HG02981 (cell line): ENCODE data around the gene SPTAN1.
A peak's percentile ranks its signal among the peaks of the same experiment; 100 is the strongest.
"Not testable (repeated sequence)": the region's sequence is repeated elsewhere in the genome, so short reads cannot be mapped to it uniquely, and the experiment has no call there.

Experiments used
- ATAC-seq: cut with Tn5 transposase; IDR thresholded peaks from one replicate; pipeline ENCODE4 v1.9.1; 2021; ENCODE audit warnings: mild to moderate bottlenecking, moderate library complexity; ENCODE audit not compliant: unreplicated experiment

SPTAN1 gene

DNA sequence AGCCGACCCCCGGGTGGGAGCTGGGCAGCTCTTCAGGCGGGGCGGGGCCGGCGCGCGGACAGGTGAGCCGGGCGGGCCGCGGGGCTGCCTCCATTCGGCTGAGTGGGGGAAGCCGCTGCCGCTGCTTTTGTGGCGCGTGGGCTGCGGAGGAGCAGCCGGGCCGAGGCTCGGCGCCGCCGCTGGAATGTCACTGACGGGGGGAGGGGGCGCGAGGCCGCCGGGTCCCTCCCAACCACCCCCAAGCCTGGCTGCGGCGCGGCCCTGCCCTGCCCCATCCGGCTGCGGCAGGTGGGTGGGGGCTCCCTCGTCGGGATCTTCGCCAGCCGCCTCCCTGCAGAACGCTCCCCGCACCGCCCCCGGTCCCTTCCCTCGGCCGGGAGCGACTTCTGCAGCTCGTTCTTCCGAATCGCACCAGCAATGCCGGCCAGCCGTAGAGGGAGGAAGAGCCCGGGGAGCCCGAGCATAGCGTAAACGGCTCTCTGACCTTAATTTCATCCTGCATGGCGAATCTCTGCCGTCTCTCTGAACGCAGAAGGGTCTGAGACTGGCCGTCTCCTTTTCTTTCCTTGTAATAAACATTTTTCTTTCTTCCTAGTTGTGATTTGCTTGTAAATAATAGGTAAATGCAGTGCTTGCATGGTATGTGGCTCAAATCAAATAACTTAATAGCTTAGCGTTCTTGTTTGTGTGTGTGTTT is 505 bp downstream of the SPTAN1 start:
- peak; percentile 36 for ATAC-seq

DNA sequence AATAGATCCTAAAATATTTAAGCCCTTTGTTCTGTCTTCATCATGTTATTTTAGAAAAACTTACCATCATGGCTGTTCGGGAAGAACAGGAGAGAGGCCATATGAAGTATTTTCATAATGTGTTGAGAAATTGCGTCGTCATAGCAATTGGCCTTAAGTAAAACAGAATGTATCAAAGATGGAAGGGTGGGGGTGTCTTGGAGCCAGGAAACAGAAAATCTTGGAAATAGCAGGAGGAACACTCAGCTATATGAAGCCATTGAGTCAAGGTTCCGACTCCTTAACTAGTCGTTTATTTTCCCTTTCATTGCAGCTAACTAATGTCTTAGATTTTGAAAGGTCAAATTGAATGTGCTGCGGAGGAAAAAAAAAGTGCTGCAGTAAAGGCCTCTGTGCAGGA is 1.3 kb downstream of the SPTAN1 start:
- no peak for ATAC-seq

DNA sequence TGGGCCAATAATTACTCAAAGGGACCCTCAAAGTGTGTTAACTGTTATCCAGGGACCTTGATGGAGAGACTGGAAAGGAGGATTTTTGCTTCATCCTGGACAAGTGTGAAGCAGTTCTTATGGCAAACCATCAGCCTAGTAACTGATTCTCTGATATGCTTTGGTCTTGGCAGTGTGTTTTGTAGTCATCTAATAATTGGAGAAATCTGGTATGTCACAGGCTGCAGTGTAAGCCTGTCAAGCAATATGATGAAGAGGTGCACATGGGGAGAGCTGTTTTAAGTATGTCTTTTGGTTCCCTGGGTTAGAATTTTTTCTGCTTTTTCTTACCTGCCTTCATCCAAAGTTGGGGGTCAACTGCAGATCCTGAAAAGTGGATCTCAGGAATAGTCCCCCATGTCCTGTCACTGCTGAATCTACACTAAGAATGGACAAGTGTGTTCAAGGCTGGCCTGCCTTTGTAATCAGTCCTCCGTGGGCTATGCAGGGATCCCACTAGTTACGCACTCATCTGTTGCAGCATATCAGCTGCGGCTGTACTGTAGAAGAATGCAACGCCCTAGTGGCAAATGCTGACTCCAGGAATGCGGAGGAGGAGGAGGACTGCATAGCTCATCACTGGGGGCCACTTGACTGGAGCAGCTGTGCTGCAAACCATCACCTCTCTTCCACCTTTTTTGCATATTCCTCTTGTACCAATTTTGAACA is 1.9 kb downstream of the SPTAN1 start:
- no peak for ATAC-seq

DNA sequence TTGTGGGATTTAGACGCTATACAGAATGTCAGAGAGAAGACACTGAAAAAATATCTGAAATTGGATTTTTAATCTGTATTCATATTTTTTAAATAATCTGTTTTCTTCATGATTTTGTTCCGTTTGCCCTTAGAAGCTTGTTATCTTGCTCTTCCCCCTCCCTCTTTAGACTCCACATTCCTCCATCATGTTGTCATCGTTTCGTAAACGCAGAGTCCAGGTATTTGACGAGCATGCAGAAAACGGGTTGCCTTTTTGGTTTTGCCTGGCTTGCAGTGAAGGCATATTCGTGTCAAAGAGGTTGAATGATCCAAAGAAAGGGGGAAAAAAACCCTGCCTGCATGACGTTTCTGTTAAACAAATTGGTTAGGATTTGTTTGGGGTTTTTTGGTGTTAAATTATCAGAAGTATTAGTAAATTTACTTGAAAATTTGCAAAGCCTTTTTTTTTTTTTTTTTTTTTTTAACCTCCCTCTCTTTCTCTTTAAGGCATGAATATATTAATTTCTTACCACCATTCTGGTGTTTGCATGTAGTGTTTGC is 2.9 kb downstream of the SPTAN1 start:
- ATAC-seq, result no peak

DNA sequence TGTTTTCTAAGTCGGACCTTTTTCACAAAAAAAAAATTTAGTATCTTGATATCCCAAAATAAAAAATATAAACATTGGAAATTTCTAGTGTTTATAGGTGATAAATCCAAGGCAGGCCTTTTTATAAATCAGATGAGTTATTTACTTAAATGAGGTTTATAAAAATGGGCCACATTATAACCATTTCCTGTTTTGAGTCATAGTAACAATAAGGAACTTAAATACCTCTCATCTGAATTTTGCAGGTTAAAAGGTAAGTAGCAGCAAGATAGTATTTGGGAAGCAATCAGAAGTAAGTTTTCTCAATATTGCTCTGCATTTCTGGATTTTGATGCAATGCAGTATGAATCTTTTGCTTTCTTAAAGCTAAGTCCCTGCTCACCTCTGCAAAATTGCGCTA is 3.9 kb downstream of the SPTAN1 start:
- no peak for ATAC-seq

DNA sequence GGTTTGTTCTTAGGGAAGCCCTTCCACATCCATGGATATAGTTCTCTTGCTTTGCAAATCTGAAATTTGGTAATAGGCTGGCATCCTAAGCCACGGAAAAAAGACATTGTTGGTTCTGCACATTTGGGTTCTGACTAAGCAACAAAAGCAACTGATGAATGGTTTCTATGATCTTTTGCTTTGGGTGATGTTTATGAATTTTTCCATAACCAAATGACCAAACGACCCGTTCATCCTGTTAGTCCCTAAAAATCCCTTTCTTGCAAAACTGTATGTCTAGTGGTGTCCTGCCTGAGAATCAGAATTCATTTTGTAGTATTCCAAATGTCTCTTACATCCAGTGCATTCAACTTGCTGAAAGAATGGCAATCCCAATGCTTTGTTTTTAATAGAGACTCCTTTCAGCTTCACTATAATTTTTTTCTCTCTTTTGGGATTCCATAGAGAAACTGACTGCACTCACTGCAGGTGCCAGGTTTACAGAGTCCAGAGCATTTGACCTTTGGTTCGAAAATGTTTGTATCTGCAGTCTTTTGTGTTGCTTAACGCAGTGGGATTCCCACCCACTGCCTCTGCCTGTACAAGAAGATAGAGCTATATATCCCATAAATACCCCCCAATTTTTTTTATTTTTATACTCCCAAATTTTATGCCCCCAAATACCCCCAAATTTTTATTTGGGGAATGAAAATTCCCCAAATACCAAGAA is 4.7 kb downstream of the SPTAN1 start:
- no peak for ATAC-seq

DNA sequence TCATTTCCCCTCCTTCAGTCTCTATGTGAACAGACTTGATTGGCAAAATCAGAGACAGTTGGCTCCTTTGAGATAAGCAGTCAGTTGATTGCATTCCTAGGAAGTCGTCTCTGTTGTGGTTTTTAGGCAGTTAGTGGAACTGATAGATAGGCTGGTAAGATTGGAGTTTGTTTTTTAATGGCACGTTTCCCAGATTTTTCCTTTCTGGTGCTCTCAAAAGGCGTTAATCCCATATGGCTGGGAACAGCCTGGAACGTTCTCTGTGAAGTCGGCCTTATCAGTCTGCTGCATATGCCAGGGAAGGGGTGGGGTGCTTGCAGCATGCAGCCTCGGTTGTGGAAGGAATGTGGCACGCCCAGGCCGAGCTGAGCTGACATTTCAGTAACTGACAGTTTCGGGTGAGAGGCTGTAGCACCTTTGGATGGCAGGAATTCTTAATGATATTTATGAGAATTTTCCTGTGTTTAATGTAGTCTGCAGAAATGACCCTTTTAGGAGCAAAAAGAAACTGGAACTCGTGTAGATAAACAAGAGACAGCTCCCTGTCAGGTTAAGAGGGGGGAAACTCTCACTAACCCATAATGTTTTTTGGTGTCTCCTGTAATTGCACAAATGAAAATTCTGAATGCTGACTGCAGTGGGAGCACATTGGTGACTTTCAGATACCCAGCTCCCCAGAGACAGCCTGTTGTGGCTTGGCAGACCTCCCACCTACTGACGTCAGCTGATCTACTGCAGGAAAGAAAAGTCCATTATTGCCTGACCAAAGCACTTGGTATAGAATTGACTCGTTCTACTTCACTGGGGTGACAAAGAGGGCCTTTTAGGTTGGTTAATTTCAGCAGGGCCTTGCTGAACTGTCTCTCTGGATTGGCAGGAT is 6.3 kb downstream of the SPTAN1 start:
- ATAC-seq, result peak; percentile 81

DNA sequence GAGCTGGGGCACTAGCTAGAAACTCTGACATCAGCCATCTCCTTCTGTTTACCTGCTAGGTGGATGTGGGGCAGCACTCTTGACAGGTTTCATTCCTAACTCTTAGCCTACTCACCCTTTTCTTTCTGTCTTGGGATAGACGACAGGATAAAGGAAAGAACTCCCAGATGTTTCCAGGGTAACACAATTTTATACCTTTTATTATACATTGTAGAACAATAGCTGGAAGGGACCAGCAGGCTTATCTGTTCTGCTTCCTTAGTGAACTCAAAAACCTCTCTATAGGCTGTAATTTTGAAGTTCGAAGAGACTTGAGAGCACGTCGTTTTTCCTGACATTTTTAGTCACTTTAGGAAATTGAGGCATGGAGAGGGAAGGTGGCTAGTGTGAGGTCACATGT is 13.2 kb downstream of the SPTAN1 start:
- ATAC-seq, result no peak

DNA sequence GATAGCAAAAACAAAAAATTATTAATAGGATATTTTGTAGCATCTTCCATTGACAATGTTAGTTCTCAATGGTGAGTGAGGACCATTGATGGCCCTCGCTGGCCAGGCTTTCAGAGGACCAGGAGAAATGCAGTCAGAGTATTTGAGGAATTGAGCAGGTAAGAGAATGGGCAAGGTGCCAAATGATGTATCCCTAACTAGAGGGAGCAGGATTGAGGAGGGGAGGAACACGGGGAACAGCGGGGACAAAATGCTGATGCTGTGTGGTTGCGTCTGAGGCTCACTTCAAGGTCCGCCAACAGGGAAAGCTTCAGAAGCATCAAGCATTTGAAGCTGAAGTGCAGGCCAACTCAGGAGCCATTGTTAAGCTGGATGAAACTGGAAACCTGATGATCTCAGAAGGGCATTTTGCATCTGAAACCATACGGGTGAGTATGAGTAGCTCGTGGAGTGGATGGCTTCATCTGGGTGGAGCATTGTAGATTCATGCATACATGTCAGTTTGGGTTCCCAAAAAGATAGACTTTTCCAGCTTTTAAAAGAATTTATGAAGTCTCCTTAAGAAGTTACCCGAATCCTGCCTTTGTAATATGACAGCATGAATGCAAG is 16.2 kb downstream of the SPTAN1 start:
- no peak for ATAC-seq

DNA sequence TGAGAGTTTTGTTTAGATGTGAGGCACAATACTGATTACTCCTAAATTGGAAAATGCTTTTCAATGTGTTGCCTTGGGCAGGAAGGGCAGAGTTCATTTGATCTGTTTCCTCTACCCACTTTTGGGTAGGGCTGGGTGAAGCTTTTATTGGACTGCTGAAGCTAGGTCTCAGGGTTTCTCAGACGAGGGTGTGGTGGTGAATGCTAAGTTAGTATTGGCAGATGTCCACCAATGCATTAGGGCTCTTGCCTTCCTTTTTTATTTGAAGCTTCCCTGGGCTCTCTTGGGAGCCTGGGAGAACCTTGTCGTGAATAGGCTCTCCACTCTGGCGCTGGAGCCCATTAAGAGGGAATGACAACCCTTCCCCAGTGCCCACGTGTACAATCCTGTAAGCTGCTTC is 23.1 kb downstream of the SPTAN1 start:
- ATAC-seq, result no peak

DNA sequence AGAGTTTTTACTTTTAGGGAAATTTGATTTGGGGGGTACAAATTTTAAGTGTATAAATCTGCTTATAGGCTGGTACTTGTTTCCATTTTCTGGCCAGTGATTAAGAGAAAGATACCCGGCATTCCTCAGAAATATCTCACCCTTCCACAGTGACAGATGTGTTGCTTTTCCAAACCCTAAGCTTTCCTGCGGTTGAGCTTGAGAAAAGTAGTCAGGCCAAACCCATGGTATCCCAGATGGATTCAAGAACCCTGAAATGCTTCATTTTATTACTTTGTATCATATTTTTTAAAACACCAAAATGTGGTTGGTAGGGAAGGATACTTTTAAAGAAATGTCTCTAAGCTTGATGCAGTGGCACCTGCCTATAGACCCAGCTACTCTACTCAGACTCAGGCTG is 23.5 kb downstream of the SPTAN1 start:
- no peak for ATAC-seq

DNA sequence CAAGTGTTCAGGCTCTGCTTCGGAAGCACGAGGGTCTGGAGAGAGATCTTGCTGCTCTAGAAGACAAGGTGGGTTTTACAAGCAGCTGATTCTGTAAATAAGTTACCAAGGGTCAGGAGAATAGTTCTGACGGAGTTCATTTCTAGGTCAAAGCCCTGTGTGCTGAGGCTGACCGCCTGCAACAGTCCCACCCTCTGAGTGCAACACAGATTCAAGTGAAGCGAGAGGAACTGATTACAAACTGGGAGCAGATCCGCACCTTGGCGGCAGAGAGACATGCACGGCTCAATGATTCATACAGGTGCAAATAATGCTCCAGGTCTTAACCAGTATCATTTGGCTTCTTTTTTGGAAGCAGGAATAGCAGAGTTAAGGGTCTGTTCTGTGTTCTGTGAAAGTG is 24.8 kb downstream of the SPTAN1 start:
- ATAC-seq, result no peak

DNA sequence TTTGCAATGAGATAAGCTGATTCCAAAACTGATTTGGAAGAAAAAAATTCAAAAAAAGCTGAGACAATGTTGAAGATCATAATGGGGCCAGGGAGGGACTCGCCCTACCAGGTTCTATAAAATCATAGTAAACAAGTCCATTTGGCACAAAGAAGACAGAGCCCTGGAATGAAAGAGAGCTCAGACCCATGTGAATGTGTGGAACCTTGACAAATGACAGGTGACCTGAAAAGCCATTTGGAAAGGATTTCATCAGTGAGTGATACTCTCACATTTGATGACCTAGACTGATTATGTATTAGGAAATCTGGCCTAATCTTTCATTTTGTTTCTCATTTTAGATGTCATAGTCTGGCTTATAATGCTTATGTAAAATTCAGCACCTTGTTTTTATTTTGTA is 26.8 kb downstream of the SPTAN1 start:
- no peak for ATAC-seq

DNA sequence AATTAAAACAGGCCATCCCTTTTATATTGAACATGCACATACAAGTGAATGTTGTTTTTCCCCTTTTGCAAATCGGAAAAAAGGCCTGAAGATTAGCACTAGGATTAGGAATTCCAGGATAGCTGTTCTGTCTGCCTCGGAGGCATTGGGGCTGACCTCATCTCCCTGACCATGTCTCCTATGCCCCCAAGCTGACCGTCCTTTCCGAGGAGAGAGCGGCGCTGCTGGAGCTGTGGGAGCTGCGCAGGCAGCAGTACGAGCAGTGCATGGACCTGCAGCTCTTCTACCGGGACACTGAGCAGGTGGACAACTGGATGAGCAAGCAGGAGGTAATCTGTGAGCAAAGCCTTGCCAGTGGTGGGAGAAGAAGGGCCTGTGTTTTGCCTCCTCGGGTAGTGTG is 28.3 kb downstream of the SPTAN1 start:
- ATAC-seq, result no peak

DNA sequence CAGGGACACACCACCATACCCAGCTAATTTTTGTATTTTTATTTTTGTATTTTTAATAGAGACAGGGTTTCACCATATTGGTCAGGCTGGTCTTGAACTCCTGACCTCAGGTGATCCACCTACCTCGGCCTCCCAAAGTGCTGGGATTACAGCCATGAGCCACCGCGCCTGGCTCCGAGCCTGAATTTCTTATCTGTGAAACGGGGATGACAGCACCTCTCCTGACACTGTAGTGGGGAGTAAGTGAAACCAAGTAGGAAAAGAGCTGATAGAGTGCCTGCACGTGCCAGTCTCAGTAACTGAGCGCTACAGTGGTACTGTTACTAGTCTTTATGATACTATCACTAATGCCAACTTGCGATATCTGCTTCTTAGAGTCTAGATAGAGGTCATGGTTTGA is 32.8 kb downstream of the SPTAN1 start:
- ATAC-seq, result not testable (repeated sequence)

DNA sequence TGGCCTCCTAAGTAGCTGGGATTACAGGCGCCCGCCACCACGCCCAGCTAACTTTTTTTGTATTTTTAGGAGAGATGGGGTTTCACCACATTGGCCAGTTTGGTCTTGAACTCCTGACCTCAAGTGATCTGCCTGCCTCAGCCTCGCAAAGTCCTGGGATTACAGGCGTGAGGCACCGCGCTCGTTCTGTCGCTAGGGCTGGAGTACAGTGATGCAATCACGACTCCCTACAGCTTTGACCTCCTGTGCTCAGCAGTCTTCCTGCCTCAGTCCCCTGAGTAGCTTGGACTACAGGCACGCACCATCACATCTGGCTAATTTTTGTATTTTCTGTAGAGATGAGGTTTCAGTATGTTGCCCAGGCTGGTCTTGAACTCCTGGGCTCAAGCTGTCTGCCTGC is 34.5 kb downstream of the SPTAN1 start:
- not testable (repeated sequence) for ATAC-seq

DNA sequence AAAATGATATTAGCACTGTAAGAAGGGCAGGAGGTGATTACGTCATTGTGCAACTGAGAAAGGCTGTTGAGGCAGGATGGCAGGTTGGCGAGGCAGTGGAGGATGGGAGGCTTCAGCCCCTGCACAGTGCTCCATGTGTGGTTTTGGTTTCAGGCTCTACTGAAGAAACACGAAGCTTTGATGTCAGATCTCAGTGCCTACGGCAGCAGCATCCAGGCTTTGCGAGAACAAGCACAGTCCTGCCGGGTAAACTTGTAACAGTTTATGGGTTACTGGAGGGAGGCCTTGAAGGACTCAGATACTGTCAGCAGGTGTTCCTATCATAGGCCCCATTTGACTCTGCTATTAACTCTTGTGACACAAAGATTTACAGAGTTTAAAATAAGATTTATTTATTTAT is 35.1 kb downstream of the SPTAN1 start:
- ATAC-seq, result no peak

DNA sequence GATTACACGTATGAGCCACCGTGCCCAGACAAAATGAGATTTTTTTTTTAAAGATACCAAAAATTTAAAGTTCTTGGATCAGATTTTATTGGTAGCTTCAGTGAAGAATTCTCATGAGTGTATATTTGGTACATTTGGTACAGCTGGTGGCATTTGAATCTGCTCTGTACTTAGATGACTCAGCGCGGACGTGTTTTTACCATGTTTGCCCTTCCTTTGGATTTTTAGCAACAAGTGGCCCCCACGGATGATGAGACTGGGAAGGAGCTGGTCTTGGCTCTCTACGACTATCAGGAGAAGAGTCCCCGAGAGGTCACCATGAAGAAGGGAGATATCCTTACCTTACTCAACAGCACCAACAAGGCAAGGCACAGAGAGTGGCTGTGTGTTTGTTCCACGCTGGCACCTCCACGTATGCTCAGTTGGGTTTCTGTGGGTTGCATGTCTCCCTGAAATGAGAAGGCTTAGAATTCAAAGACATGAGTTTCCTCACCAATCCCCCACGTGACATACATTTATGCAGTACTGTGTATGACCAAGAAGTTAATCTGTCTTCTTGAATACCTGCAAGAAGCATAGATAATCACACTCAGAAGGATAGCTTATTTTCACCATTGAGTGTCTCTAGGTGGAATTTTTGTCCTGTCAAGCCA is 36.3 kb downstream of the SPTAN1 start:
- ATAC-seq, result no peak

DNA sequence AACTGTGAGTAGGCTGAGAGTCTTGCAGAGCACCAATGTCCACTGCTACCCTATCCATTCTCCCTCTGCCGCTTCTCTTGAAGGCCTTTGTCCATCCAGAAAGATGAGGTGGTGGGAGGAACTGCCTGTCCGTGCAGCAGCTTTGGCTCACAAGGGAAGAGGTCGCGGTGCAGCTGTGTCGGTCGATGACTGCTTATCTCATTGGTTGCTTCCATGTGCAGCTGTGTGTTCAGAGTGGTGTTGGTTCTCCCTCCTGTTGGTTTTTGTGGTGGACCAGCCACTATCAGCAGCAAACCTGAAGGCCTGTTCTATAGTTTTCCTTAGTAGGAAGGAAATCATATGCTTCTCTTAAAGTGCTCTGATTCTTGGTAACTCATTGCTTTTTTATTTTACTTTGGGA is 40.7 kb downstream of the SPTAN1 start:
- ATAC-seq, result no peak

DNA sequence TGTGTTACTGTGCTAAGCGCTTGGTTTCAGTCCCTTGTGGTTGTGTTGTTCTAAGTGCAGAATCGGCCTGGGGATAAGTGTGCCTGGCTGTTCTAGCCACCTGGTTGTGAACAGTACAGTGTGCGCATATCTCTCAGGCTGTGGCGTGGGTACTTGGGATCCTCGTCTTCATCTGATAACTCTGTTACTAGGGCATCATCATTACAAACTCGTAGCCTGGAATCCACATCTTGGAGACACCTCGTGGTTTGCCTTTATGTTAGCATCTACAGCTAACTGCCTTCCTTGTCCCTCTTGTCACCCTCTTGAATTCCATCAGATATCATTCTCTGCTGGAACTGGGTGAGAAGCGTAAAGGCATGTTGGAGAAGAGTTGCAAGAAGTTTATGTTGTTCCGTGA is 41.5 kb downstream of the SPTAN1 start:
- ATAC-seq, result no peak
